ENCODE results near the gene MVB12B. TPM values are rescaled to one million over a fixed set of nuclear protein-coding genes. Genes with fewer than 3 reads are reported as not detected.
A peak's percentile ranks its signal among the peaks of the same experiment; 100 is the strongest.

The MVB12B gene
- total RNA-seq, 1 donor from 2014 or later, result 0.49 TPM

GRCh38 chr9:126494746-126495145 is 168.1 kb downstream of the MVB12B start:
- Mint-ChIP-seq H3K27ac (no peak overlapping the region), H3K36me3 (ENCODE audit: low read depth) (no peaks in the 10 kb centered on the region), H3K9me3 (no peaks in the 10 kb centered on the region), H3K4me3 (no peak overlapping the region), H3K4me1 (peaks cover 2% of the 10 kb centered on the region), H3K27me3 (peaks cover 24% of the 10 kb centered on the region)
- intact Hi-C loops (cut with micrococcal nuclease), result loop anchor here (5.0 kb wide), 2 partner anchors 97 to 347 kb away; no protein-coding TSS in a partner anchor
- no peak for DNase-seq

GRCh38 chr9:126495411-126496180 is 169.0 kb downstream of the MVB12B start:
- H3K4me3 Mint-ChIP-seq, result no peak overlapping the region
- H3K4me1 Mint-ChIP-seq, result peaks cover 2% of the 10 kb centered on the region
- no peak overlapping the region for H3K27ac Mint-ChIP-seq
- no peak for DNase-seq
- H3K36me3 Mint-ChIP-seq (ENCODE audit: low read depth), result no peaks in the 10 kb centered on the region
- intact Hi-C loops (cut with micrococcal nuclease), result no loop called here
- no peaks in the 10 kb centered on the region for H3K9me3 Mint-ChIP-seq
- peaks cover 24% of the 10 kb centered on the region for H3K27me3 Mint-ChIP-seq

GRCh38 chr9:126496181-126496576 is 169.6 kb downstream of the MVB12B start:
- Mint-ChIP-seq H3K4me3 (no peak overlapping the region), H3K9me3 (no peaks in the 10 kb centered on the region), H3K4me1 (peaks cover 2% of the 10 kb centered on the region), H3K36me3 (ENCODE audit: low read depth) (no peaks in the 10 kb centered on the region), H3K27ac (no peak overlapping the region), H3K27me3 (peaks cover 25% of the 10 kb centered on the region)
- intact Hi-C loops (cut with micrococcal nuclease), result no loop called here
- DNase-seq, result no peak

GRCh38 chr9:126496781-126497659 is 170.4 kb downstream of the MVB12B start:
- Mint-ChIP-seq H3K36me3 (ENCODE audit: low read depth) (no peaks in the 10 kb centered on the region), H3K27me3 (peaks cover 19% of the 10 kb centered on the region), H3K27ac (no peak overlapping the region), H3K4me3 (no peak overlapping the region), H3K9me3 (no peaks in the 10 kb centered on the region), H3K4me1 (peaks cover 2% of the 10 kb centered on the region)
- no peak for DNase-seq
- intact Hi-C loops (cut with micrococcal nuclease), result no loop called here

GRCh38 chr9:126497660-126498275 is 171.1 kb downstream of the MVB12B start:
- Mint-ChIP-seq H3K9me3 (no peaks in the 10 kb centered on the region), H3K27ac (no peak overlapping the region), H3K4me1 (peaks cover 2% of the 10 kb centered on the region), H3K36me3 (ENCODE audit: low read depth) (no peaks in the 10 kb centered on the region), H3K4me3 (no peak overlapping the region), H3K27me3 (peaks cover 16% of the 10 kb centered on the region)
- DNase-seq, result no peak
- intact Hi-C loops (cut with micrococcal nuclease), result loop anchor here (2.0 kb wide), 1 partner anchor 19 kb away; no protein-coding TSS in a partner anchor

- Mint-ChIP-seq H3K4me3 (no peak overlapping the region), H3K36me3 (ENCODE audit: low read depth) (no peaks in the 10 kb centered on the region), H3K27ac (no peak overlapping the region), H3K27me3 (peaks cover 16% of the 10 kb centered on the region), H3K4me1 (peaks cover 2% of the 10 kb centered on the region), H3K9me3 (no peaks in the 10 kb centered on the region)
- no peak for DNase-seq
- intact Hi-C loops (cut with micrococcal nuclease), result loop anchor here (2.0 kb wide), 1 partner anchor 18 kb away; no protein-coding TSS in a partner anchor
These were observed 171.7 kb downstream of the MVB12B start for GRCh38 chr9:126498331-126498730.

- Mint-ChIP-seq H3K36me3 (ENCODE audit: low read depth) (no peaks in the 10 kb centered on the region), H3K4me1 (peaks cover 2% of the 10 kb centered on the region), H3K27ac (no peak overlapping the region), H3K9me3 (no peaks in the 10 kb centered on the region), H3K4me3 (peak overlapping the region; percentile 57), H3K27me3 (peaks cover 14% of the 10 kb centered on the region)
- intact Hi-C loops (cut with micrococcal nuclease), result loop anchor here (1.0 to 2.0 kb wide), 2 partner anchors 18 to 59 kb away; no protein-coding TSS in a partner anchor
- DNase-seq, result peak; percentile 82
These were observed 172.6 kb downstream of the MVB12B start for GRCh38 chr9:126499005-126499910.

GRCh38 chr9:126499911-126500599 is 173.4 kb downstream of the MVB12B start:
- Mint-ChIP-seq H3K4me1 (peaks cover 2% of the 10 kb centered on the region), H3K36me3 (ENCODE audit: low read depth) (no peaks in the 10 kb centered on the region), H3K27ac (no peak overlapping the region), H3K9me3 (no peaks in the 10 kb centered on the region), H3K27me3 (peaks cover 14% of the 10 kb centered on the region), H3K4me3 (peak overlapping the region; percentile 40)
- DNase-seq, result no peak
- intact Hi-C loops (cut with micrococcal nuclease), result loop anchor here (1.0 to 2.0 kb wide), 2 partner anchors 17 to 58 kb away; no protein-coding TSS in a partner anchor

- intact Hi-C loops (cut with micrococcal nuclease), result no loop called here
- peak; percentile 90 for DNase-seq
- Mint-ChIP-seq H3K27ac (no peak overlapping the region), H3K36me3 (ENCODE audit: low read depth) (no peaks in the 10 kb centered on the region), H3K27me3 (peaks cover 14% of the 10 kb centered on the region), H3K4me3 (no peak overlapping the region), H3K9me3 (no peaks in the 10 kb centered on the region), H3K4me1 (peaks cover 2% of the 10 kb centered on the region)
These were observed 174.2 kb downstream of the MVB12B start for GRCh38 chr9:126500600-126501382.

- H3K27me3 Mint-ChIP-seq, result peaks cover 14% of the 10 kb centered on the region
- H3K9me3 Mint-ChIP-seq, result no peaks in the 10 kb centered on the region
- no peak overlapping the region for H3K4me3 Mint-ChIP-seq
- intact Hi-C loops (cut with micrococcal nuclease), result no loop called here
- peaks cover 2% of the 10 kb centered on the region for H3K4me1 Mint-ChIP-seq
- no peak for DNase-seq
- no peak overlapping the region for H3K27ac Mint-ChIP-seq
- H3K36me3 Mint-ChIP-seq (ENCODE audit: low read depth), result no peaks in the 10 kb centered on the region
These were observed 175.0 kb downstream of the MVB12B start for GRCh38 chr9:126501383-126502331.
